Measurements from ENCODE around the gene TUNAR. TPM values are rescaled to one million over a fixed set of nuclear protein-coding genes. Genes with fewer than 3 reads are reported as not detected.

TUNAR gene
- total RNA-seq, 1 experiment from 2014 or later: 0.10 TPM

DNA sequence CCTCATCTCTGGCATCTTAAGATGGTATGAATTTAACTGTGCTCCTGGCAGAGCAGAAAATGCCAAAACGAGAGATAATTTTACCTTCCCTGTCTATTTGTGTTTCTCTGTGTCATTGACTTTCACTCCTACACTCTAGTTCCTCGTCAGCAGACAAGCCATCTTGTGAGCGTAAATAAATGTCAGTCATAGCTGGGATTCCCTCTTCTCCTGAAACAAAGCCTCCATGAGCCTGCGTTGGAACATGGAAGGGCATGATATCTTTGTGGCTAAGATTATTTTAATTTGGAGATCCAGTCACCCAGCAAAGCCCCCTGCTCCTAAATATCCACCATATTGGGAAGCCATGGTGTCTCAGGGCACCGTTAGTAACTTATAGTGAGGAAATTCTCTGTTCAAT is 37.8 kb upstream of the TUNAR start:
- no TSS peak for BruUV-seq (replicated peaks)
- intact Hi-C loops (cut with micrococcal nuclease; ENCODE audit: unreplicated experiment) (no loop called here), in situ Hi-C loops (cut with HindIII; ENCODE audit: low pct_unique_long_range_greater_than_20kb, low sequenced_read_pairs) (no loop called here)
- Histone ChIP-seq H3K9me3 (ENCODE audit: control insufficient read depth, insufficient read depth, low read depth, low read length) (no peaks in the 10 kb centered on the region), H3K27me3 (ENCODE audit: control insufficient read depth, insufficient read depth, low read length) (no peaks in the 10 kb centered on the region), H3K36me3 (ENCODE audit: control insufficient read depth, insufficient read depth, low read length) (no peaks in the 10 kb centered on the region), H3K27ac (ENCODE audit: low read length) (no peak overlapping the region), H3K4me1 (ENCODE audit: control insufficient read depth, insufficient read depth, low read length) (no peaks in the 10 kb centered on the region), H3K4me3 (ENCODE audit: low read depth in 2 of 2, low read length in 2 of 2) (no peak overlapping the region)
- no peak for ATAC-seq
- ChIA-PET POLR2A (no interaction called here), CTCF (no interaction called here)
- TF ChIP-seq, protein P1, sequence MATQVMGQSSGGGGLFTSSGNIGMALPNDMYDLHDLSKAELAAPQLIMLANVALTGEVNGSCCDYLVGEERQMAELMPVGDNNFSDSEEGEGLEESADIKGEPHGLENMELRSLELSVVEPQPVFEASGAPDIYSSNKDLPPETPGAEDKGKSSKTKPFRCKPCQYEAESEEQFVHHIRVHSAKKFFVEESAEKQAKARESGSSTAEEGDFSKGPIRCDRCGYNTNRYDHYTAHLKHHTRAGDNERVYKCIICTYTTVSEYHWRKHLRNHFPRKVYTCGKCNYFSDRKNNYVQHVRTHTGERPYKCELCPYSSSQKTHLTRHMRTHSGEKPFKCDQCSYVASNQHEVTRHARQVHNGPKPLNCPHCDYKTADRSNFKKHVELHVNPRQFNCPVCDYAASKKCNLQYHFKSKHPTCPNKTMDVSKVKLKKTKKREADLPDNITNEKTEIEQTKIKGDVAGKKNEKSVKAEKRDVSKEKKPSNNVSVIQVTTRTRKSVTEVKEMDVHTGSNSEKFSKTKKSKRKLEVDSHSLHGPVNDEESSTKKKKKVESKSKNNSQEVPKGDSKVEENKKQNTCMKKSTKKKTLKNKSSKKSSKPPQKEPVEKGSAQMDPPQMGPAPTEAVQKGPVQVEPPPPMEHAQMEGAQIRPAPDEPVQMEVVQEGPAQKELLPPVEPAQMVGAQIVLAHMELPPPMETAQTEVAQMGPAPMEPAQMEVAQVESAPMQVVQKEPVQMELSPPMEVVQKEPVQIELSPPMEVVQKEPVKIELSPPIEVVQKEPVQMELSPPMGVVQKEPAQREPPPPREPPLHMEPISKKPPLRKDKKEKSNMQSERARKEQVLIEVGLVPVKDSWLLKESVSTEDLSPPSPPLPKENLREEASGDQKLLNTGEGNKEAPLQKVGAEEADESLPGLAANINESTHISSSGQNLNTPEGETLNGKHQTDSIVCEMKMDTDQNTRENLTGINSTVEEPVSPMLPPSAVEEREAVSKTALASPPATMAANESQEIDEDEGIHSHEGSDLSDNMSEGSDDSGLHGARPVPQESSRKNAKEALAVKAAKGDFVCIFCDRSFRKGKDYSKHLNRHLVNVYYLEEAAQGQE (IDR thresholded peaks at IDR 0.05; ENCODE audit: insufficient read depth in 1 of 2, low read depth in 2 of 2, low read length in 1 of 2): no peak
- TF ChIP-seq POLR2AphosphoS5 (IDR thresholded peaks at IDR 0.05; ENCODE audit: low read depth, low read length) (no peak), TCF7L2 (IDR thresholded peaks at IDR 0.05; ENCODE audit: low read depth, low read length) (no peak), SIN3A (IDR thresholded peaks at IDR 0.05; ENCODE audit: borderline replicate concordance, insufficient read depth, low read depth, low read length) (no peak)
- TF ChIP-seq, protein P2, sequence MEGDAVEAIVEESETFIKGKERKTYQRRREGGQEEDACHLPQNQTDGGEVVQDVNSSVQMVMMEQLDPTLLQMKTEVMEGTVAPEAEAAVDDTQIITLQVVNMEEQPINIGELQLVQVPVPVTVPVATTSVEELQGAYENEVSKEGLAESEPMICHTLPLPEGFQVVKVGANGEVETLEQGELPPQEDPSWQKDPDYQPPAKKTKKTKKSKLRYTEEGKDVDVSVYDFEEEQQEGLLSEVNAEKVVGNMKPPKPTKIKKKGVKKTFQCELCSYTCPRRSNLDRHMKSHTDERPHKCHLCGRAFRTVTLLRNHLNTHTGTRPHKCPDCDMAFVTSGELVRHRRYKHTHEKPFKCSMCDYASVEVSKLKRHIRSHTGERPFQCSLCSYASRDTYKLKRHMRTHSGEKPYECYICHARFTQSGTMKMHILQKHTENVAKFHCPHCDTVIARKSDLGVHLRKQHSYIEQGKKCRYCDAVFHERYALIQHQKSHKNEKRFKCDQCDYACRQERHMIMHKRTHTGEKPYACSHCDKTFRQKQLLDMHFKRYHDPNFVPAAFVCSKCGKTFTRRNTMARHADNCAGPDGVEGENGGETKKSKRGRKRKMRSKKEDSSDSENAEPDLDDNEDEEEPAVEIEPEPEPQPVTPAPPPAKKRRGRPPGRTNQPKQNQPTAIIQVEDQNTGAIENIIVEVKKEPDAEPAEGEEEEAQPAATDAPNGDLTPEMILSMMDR (IDR thresholded peaks at IDR 0.05): no peak
- DNase-seq (ENCODE audit: low read depth, low spot score): no peak

DNA sequence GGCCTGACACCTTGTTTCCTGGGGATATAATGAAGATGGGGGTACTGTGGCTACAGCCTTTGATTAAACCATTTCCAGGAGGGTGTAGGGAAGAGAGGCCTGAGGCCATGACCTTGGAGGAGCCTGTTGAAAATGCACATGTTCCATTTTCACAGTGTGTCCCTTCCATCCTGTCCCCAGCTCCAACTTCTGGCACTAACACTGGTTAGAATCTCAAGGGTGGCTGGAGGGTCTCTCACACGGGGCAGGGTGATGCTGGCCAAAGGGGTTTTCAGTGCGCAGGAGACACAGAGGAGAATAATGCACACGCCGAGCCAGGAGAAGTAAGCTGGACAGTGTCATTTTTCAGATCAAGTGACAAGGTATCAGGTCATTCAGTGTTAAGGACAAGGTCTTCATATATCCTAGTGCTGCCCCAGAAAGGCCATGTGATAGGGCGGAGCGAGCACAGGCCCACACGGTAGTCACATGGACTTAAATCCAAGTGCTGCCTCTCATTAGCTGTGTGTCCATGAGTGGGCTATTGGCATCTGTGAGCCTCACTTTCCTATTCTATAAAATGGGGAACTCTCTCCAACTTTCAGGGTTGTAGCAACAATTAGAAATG is 36.4 kb upstream of the TUNAR start:
- H3K36me3 ChIP-seq (ENCODE audit: control insufficient read depth, insufficient read depth, low read length): no peaks in the 10 kb centered on the region
- no peak for ATAC-seq
- ChIA-PET CTCF (no interaction called here), POLR2A (no interaction called here)
- intact Hi-C loops (cut with micrococcal nuclease; ENCODE audit: unreplicated experiment): no loop called here
- H3K4me1 ChIP-seq (ENCODE audit: control insufficient read depth, insufficient read depth, low read length): no peaks in the 10 kb centered on the region
- H3K4me3 ChIP-seq (ENCODE audit: low read depth in 2 of 2, low read length in 2 of 2): no peak overlapping the region
- no peaks in the 10 kb centered on the region for H3K9me3 ChIP-seq (ENCODE audit: control insufficient read depth, insufficient read depth, low read depth, low read length)
- H3K27ac ChIP-seq (ENCODE audit: low read length): no peak overlapping the region
- in situ Hi-C loops (cut with HindIII; ENCODE audit: low pct_unique_long_range_greater_than_20kb, low sequenced_read_pairs): no loop called here
- H3K27me3 ChIP-seq (ENCODE audit: control insufficient read depth, insufficient read depth, low read length): no peaks in the 10 kb centered on the region
- TF ChIP-seq POLR2AphosphoS5 (IDR thresholded peaks at IDR 0.05; ENCODE audit: low read depth, low read length): no peak
- TF ChIP-seq TCF7L2 (IDR thresholded peaks at IDR 0.05; ENCODE audit: low read depth, low read length): no peak
- TF ChIP-seq SIN3A (IDR thresholded peaks at IDR 0.05; ENCODE audit: borderline replicate concordance, insufficient read depth, low read depth, low read length): no peak
- TF ChIP-seq, protein P1 (IDR thresholded peaks at IDR 0.05; ENCODE audit: insufficient read depth in 1 of 2, low read depth in 2 of 2, low read length in 1 of 2): no peak
- TF ChIP-seq, protein P2 (IDR thresholded peaks at IDR 0.05): no peak
- no TSS peak for BruUV-seq (replicated peaks)
- DNase-seq (ENCODE audit: low read depth, low spot score): no peak
